ENCODE data around the gene ST6GALNAC5.
"Not testable (repeated sequence)": the region's sequence is repeated elsewhere in the genome, so short reads cannot be mapped to it uniquely, and the experiment has no call there.

Gene ST6GALNAC5

GRCh38 chr1:76868154-76868882 lies 1.0 kb downstream of the ST6GALNAC5 start:
- no peak for DNase-seq

GRCh38 chr1:76868916-76869315 lies 1.6 kb downstream of the ST6GALNAC5 start:
- DNase-seq = no peak

GRCh38 chr1:76870037-76870436 lies 2.8 kb downstream of the ST6GALNAC5 start:
- DNase-seq = no peak

- DNase-seq = no peak
Measured at GRCh38 chr1:76871355-76871974, 4.2 kb downstream of the ST6GALNAC5 start.

- no peak for DNase-seq
Measured at GRCh38 chr1:76872944-76873343, 5.7 kb downstream of the ST6GALNAC5 start.

GRCh38 chr1:76876655-76877395 lies 9.5 kb downstream of the ST6GALNAC5 start:
- no peak for DNase-seq

- DNase-seq = not testable (repeated sequence)
Measured at GRCh38 chr1:76879014-76879413, 11.7 kb downstream of the ST6GALNAC5 start.

GRCh38 chr1:76881762-76882161 lies 14.5 kb downstream of the ST6GALNAC5 start:
- no peak for DNase-seq

GRCh38 chr1:76891931-76892622 lies 24.8 kb downstream of the ST6GALNAC5 start:
- no peak for DNase-seq

- DNase-seq = no peak
Measured at GRCh38 chr1:76892675-76893074, 25.4 kb downstream of the ST6GALNAC5 start.

GRCh38 chr1:76901158-76901767 lies 34.0 kb downstream of the ST6GALNAC5 start:
- no peak for DNase-seq

- DNase-seq = no peak
Measured at GRCh38 chr1:76905876-76906595, 38.8 kb downstream of the ST6GALNAC5 start.

- no peak for DNase-seq
Measured at GRCh38 chr1:76909311-76909710, 42.0 kb downstream of the ST6GALNAC5 start.

GRCh38 chr1:76919085-76919484 lies 51.8 kb downstream of the ST6GALNAC5 start:
- no peak for DNase-seq

GRCh38 chr1:76921590-76921989 lies 54.3 kb downstream of the ST6GALNAC5 start:
- DNase-seq = no peak

GRCh38 chr1:76925825-76926224 lies 58.5 kb downstream of the ST6GALNAC5 start:
- no peak for DNase-seq

GRCh38 chr1:76928522-76928921 lies 61.2 kb downstream of the ST6GALNAC5 start:
- no peak for DNase-seq

GRCh38 chr1:76929136-76929535 lies 61.9 kb downstream of the ST6GALNAC5 start:
- no peak for DNase-seq

GRCh38 chr1:76933847-76934815 lies 66.9 kb downstream of the ST6GALNAC5 start:
- no peak for DNase-seq

GRCh38 chr1:76938304-76938703 lies 71.0 kb downstream of the ST6GALNAC5 start:
- no peak for DNase-seq
